DND-41 (cell line): ENCODE results near the gene BSND.

Experiments used
- ATAC-seq: fragments of 200-7000 bp; cut with Tn5 transposase; 3 replicates; pipeline ENCODE4 v1.9.1; 2021; ENCODE audit warnings: low read depth; ENCODE audit not compliant: insufficient read depth
- DNase-seq: peaks from one replicate; pipeline ENCODE4 v3.0.0-alpha.2; 2020
- H2AFZ ChIP-seq: 2 replicates; pipeline ENCODE4 v1.6.0; 2012; ENCODE audit warnings: low read depth, low read length
- H3K27ac ChIP-seq: 2 replicates; pipeline ENCODE4 v1.5.1; 2012; ENCODE audit warnings: low read length, inconsistent platforms
- H3K27me3 ChIP-seq: fragments of 200-600 bp; sonication (generic); 2 replicates; pipeline ENCODE4 v1.6.0; 2012; ENCODE audit warnings: low read length, mild to moderate bottlenecking, inconsistent platforms; ENCODE audit not compliant: insufficient read depth, poor library complexity
- H3K36me3 ChIP-seq: 2 replicates; pipeline ENCODE4 v1.5.1; 2012; ENCODE audit warnings: low read length, inconsistent platforms; ENCODE audit not compliant: insufficient read depth
- H3K4me1 ChIP-seq: 2 replicates; pipeline ENCODE4 v1.5.1; 2012; ENCODE audit warnings: mild to moderate bottlenecking, low read length; ENCODE audit not compliant: insufficient read depth
- H3K4me2 ChIP-seq: 2 replicates; pipeline ENCODE4 v1.6.0; 2012; ENCODE audit warnings: mild to moderate bottlenecking, moderate library complexity, low read length, inconsistent platforms; ENCODE audit not compliant: insufficient read depth
- H3K4me3 ChIP-seq, 2 experiments: fragments of 200-600 bp in 1 of 2; shearing (Covaris generic) in 1 of 2; 2 replicates each; pipeline ENCODE4 v1.5.1; 2012 to 2016; ENCODE audit warnings: inconsistent platforms in 2 of 2, low read length in 2 of 2, mild to moderate bottlenecking in 2 of 2, low read depth in 1 of 2, moderate library complexity in 1 of 2
- H3K79me2 ChIP-seq: 2 replicates; pipeline ENCODE4 v1.6.0; 2012; ENCODE audit warnings: low read length, inconsistent platforms; ENCODE audit not compliant: insufficient read depth
- H3K9ac ChIP-seq: 2 replicates; pipeline ENCODE4 v1.6.0; 2012; ENCODE audit warnings: low read depth, mild to moderate bottlenecking, inconsistent platforms, low read length, moderate library complexity
- H3K9me3 ChIP-seq: 2 replicates; pipeline ENCODE4 v1.5.1; 2012; ENCODE audit warnings: low read length, moderate library complexity, mild to moderate bottlenecking, inconsistent platforms; ENCODE audit not compliant: insufficient read depth, severe bottlenecking
- H4K20me1 ChIP-seq: 2 replicates; pipeline ENCODE4 v1.6.0; 2012; ENCODE audit warnings: low read length; ENCODE audit not compliant: insufficient read depth
- CTCF ChIP-seq: IDR thresholded peaks from 2 replicates; pipeline ENCODE4 v1.5.1; 2012; ENCODE audit warnings: borderline replicate concordance, low read length, moderate library complexity, mild to moderate bottlenecking; ENCODE audit not compliant: poor library complexity, severe bottlenecking; ENCODE audit errors: extremely low read depth
- EZH2 ChIP-seq: IDR thresholded peaks from 3 replicates; pipeline ENCODE4 v1.6.1; 2012; ENCODE audit warnings: borderline replicate concordance, low read depth, mild to moderate bottlenecking, moderate library complexity, low read length, inconsistent platforms; ENCODE audit not compliant: severe bottlenecking

The BSND gene

GRCh38 chr1:54990916-54991315, 7.8 kb upstream of the BSND start:
- no peaks in the 10 kb centered on the region for H4K20me1 ChIP-seq
- no peak overlapping the region for H3K27ac ChIP-seq
- no peaks in the 10 kb centered on the region for H3K4me1 ChIP-seq
- no peak overlapping the region for H3K4me3 ChIP-seq
- H3K27me3 ChIP-seq: peaks cover 7% of the 10 kb centered on the region
- no peak overlapping the region for H3K9ac ChIP-seq
- H3K36me3 ChIP-seq: no peaks in the 10 kb centered on the region
- ATAC-seq (no peak), DNase-seq (no peak)
- no peak overlapping the region for H2AFZ ChIP-seq
- H3K79me2 ChIP-seq: no peaks in the 10 kb centered on the region
- no peak for TF ChIP-seq CTCF
- TF ChIP-seq EZH2: no peak
- H3K9me3 ChIP-seq: no peaks in the 10 kb centered on the region
- H3K4me2 ChIP-seq: no peak overlapping the region

DNA sequence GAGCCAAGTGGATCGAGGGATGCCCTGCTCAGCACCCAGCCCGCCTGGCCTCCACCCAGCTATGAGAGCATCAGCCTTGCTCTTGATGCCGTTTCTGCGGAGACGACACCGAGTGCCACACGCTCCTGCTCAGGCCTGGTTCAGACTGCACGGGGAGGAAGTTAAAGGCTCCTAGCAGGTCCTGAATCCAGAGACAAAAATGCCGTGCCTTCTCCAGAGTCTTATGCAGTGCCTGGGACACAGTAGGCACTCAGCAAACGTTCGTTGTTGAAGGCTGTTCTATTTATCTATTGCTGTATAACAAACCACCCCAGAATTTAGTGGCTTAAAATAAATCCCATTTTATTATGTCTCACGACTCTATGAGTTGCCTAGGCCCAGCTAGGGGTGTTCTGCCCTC, 6.8 kb upstream of the BSND start:
- H3K27me3 ChIP-seq: peaks cover 6% of the 10 kb centered on the region
- no peak overlapping the region for H3K4me3 ChIP-seq
- DNase-seq: no peak
- H2AFZ ChIP-seq: no peak overlapping the region
- no peak overlapping the region for H3K9ac ChIP-seq
- no peaks in the 10 kb centered on the region for H3K9me3 ChIP-seq
- no peaks in the 10 kb centered on the region for H3K4me1 ChIP-seq
- H3K79me2 ChIP-seq: no peaks in the 10 kb centered on the region
- H4K20me1 ChIP-seq: no peaks in the 10 kb centered on the region
- no peak overlapping the region for H3K4me2 ChIP-seq
- no peak for ATAC-seq
- H3K36me3 ChIP-seq: no peaks in the 10 kb centered on the region
- H3K27ac ChIP-seq: no peak overlapping the region
- TF ChIP-seq CTCF (no peak), EZH2 (no peak)

DNA sequence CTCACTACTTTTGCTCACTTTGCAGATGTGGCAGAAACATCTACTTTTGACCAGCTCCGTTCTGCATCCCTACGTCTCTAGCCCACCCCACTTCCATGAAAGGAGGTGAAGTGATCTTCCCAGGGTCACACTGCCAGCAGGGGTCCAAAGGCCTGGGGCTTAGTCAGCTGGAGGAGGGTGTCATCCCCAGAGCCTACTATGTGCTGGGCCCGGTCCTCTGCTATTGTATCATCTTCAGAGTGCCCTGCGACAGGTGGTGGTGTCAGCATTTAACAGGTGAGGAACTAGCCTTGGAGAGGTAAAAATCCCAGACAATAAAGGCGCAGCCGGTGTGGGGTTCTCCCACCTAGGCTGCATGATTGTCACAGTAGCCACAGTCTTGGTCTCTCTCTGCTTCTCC, 5.6 kb upstream of the BSND start:
- Histone ChIP-seq H3K27me3 (peaks cover 4% of the 10 kb centered on the region), H3K4me3 (no peak overlapping the region), H3K79me2 (no peaks in the 10 kb centered on the region), H3K4me2 (no peak overlapping the region), H3K4me1 (no peaks in the 10 kb centered on the region), H2AFZ (no peak overlapping the region), H3K9ac (no peak overlapping the region), H3K36me3 (no peaks in the 10 kb centered on the region), H4K20me1 (no peaks in the 10 kb centered on the region), H3K9me3 (no peaks in the 10 kb centered on the region), H3K27ac (no peak overlapping the region)
- TF ChIP-seq CTCF (no peak), EZH2 (no peak)
- ATAC-seq (no peak), DNase-seq (no peak)
